ENCODE data around the gene HLTF.

HLTF gene

GRCh38 chr3:149085828-149086231 is 503 bp downstream of the HLTF start:
- H3K27ac ChIP-seq (ENCODE audit: low read depth, low read length, severe bottlenecking) = peak overlapping the region; percentile 39
- WGBS, 2 experiments (ENCODE audit: insufficient coverage in 2 of 2) = 3% methylated on average over 18 of the region's 21 CpGs
- H3K36me3 ChIP-seq (ENCODE audit: control insufficient read depth, insufficient read depth, low read length) = peaks cover 16% of the 10 kb centered on the region
- H3K4me3 ChIP-seq (ENCODE audit: extremely low read depth, insufficient read depth, low read length, poor library complexity, severe bottlenecking) = peak overlapping the region; percentile 74
- peaks cover 5% of the 10 kb centered on the region for H3K9me3 ChIP-seq (ENCODE audit: control insufficient read depth, low read length)
- no peaks in the 10 kb centered on the region for H3K4me1 ChIP-seq (ENCODE audit: control insufficient read depth, insufficient read depth, low read length, poor library complexity, severe bottlenecking)

GRCh38 chr3:149081772-149082171 is 4.6 kb downstream of the HLTF start:
- WGBS, 2 experiments (ENCODE audit: insufficient coverage in 2 of 2) = no CpG with 5 or more reads among the region's 1 CpG

DNA sequence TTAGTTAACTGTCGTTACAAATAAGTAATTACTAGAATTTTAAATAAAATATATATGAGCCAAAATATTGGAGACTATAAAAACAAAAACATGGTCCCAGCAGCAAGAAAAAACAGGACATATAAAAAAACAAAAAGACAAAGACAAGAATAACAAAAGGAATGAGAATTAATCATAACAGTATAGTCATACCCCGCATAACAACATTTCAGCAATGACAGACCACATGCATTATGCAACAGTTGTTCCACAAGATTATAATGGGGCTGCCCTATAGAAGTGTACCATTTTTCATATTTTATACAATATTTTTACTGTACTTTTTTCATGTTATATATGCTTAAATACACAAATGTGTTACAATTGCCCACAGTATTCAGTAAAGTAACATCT is 5.6 kb downstream of the HLTF start:
- no CpG with 5 or more reads among the region's 2 CpGs for WGBS, 2 experiments (ENCODE audit: insufficient coverage in 2 of 2)
- Histone ChIP-seq H3K4me1 (ENCODE audit: control insufficient read depth, insufficient read depth, low read length, poor library complexity, severe bottlenecking) (peaks cover 4% of the 10 kb centered on the region), H3K9me3 (ENCODE audit: control insufficient read depth, low read length) (no peaks in the 10 kb centered on the region), H3K27ac (ENCODE audit: low read depth, low read length, severe bottlenecking) (no peak overlapping the region), H3K36me3 (ENCODE audit: control insufficient read depth, insufficient read depth, low read length) (peaks cover 21% of the 10 kb centered on the region), H3K4me3 (ENCODE audit: extremely low read depth, insufficient read depth, low read length, poor library complexity, severe bottlenecking) (no peak overlapping the region)

More at GRCh38 chr3:149081772-149082171, 4.6 kb downstream of the HLTF start:
- Histone ChIP-seq H3K27ac (ENCODE audit: low read depth, low read length, severe bottlenecking) (no peak overlapping the region), H3K9me3 (ENCODE audit: control insufficient read depth, low read length) (peaks cover 1% of the 10 kb centered on the region), H3K4me3 (ENCODE audit: extremely low read depth, insufficient read depth, low read length, poor library complexity, severe bottlenecking) (no peak overlapping the region), H3K36me3 (ENCODE audit: control insufficient read depth, insufficient read depth, low read length) (peaks cover 21% of the 10 kb centered on the region), H3K4me1 (ENCODE audit: control insufficient read depth, insufficient read depth, low read length, poor library complexity, severe bottlenecking) (peaks cover 4% of the 10 kb centered on the region)

DNA sequence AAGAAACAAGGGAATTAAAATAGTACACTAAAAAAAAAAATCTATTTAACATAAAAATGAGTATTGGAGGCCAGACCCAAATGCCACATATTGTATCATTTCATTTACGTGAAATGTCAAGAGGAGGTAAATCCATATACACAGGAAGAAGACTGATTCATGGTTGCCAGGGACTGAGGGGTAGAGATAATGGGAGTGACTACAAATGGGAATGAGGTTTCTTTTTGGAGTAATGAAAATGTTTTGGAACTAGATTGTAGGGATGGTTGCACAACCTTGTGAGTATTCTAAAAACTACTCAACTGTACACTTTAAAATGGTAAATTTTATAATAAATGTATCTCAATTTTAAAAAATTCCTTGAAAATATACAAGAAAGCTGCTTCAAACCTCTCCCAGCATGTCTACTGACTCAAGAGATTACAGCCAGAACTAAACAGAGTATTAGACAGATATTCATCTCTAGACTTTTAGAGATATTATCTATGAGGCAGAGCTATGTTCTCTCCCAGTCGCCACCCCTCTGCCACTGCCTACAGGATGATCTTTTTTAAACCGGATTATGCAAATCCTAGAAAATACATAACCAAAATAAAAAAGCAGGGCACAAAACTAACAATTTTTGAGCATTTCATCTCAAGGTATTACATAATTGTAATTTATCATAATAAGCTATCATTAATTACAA is 6.2 kb downstream of the HLTF start:
- no peaks in the 10 kb centered on the region for H3K9me3 ChIP-seq (ENCODE audit: control insufficient read depth, low read length)
- peaks cover 21% of the 10 kb centered on the region for H3K36me3 ChIP-seq (ENCODE audit: control insufficient read depth, insufficient read depth, low read length)
- peaks cover 4% of the 10 kb centered on the region for H3K4me1 ChIP-seq (ENCODE audit: control insufficient read depth, insufficient read depth, low read length, poor library complexity, severe bottlenecking)
- H3K4me3 ChIP-seq (ENCODE audit: extremely low read depth, insufficient read depth, low read length, poor library complexity, severe bottlenecking) = no peak overlapping the region
- H3K27ac ChIP-seq (ENCODE audit: low read depth, low read length, severe bottlenecking) = no peak overlapping the region
- WGBS, 2 experiments (ENCODE audit: insufficient coverage in 2 of 2) = no CpG with 5 or more reads among the region's 3 CpGs

DNA sequence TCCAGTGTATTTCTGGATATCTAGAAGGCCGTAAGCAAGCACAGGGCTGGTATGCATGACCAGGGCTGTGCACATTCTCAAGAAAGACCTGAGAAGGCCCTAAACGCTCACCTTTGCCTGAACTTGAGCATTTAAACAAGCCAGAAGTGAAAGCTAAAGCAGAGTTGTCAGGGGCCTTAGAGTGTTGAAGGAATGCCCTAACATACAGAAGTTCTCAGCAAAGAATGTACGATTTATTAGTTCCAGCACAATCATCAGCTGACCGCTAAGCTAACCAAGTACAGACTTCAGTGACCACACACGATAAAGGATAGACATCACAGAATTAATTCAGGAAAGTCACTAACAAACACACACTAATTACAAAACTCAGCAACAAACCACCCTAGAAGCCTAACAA is 8.7 kb downstream of the HLTF start:
- Histone ChIP-seq H3K9me3 (ENCODE audit: control insufficient read depth, low read length) (no peaks in the 10 kb centered on the region), H3K36me3 (ENCODE audit: control insufficient read depth, insufficient read depth, low read length) (peaks cover 22% of the 10 kb centered on the region), H3K4me1 (ENCODE audit: control insufficient read depth, insufficient read depth, low read length, poor library complexity, severe bottlenecking) (peaks cover 4% of the 10 kb centered on the region), H3K4me3 (ENCODE audit: extremely low read depth, insufficient read depth, low read length, poor library complexity, severe bottlenecking) (no peak overlapping the region), H3K27ac (ENCODE audit: low read depth, low read length, severe bottlenecking) (no peak overlapping the region)
- 93 to 96% methylated on average over 5 of the region's 5 CpGs for WGBS, 2 experiments (ENCODE audit: insufficient coverage in 2 of 2)

GRCh38 chr3:149067883-149068282 is 18.4 kb downstream of the HLTF start:
- H3K4me1 ChIP-seq (ENCODE audit: control insufficient read depth, insufficient read depth, low read length, poor library complexity, severe bottlenecking) = no peaks in the 10 kb centered on the region
- H3K27ac ChIP-seq (ENCODE audit: low read depth, low read length, severe bottlenecking) = no peak overlapping the region
- 96 to 100% methylated on average over 2 to 4 of the region's 8 CpGs for WGBS, 2 experiments (ENCODE audit: insufficient coverage in 2 of 2)
- no peaks in the 10 kb centered on the region for H3K9me3 ChIP-seq (ENCODE audit: control insufficient read depth, low read length)
- no peak overlapping the region for H3K4me3 ChIP-seq (ENCODE audit: extremely low read depth, insufficient read depth, low read length, poor library complexity, severe bottlenecking)
- peaks cover 56% of the 10 kb centered on the region for H3K36me3 ChIP-seq (ENCODE audit: control insufficient read depth, insufficient read depth, low read length)

- H3K36me3 ChIP-seq (ENCODE audit: control insufficient read depth, insufficient read depth, low read length) = peaks cover 29% of the 10 kb centered on the region
- no peaks in the 10 kb centered on the region for H3K4me1 ChIP-seq (ENCODE audit: control insufficient read depth, insufficient read depth, low read length, poor library complexity, severe bottlenecking)
- H3K9me3 ChIP-seq (ENCODE audit: control insufficient read depth, low read length) = no peaks in the 10 kb centered on the region
- no peak overlapping the region for H3K27ac ChIP-seq (ENCODE audit: low read depth, low read length, severe bottlenecking)
- WGBS, 2 experiments (ENCODE audit: insufficient coverage in 2 of 2) = 100% methylated on average over 1 of the region's 2 CpGs; no CpG with 5 or more reads in 1 of the 2 experiments
- no peak overlapping the region for H3K4me3 ChIP-seq (ENCODE audit: extremely low read depth, insufficient read depth, low read length, poor library complexity, severe bottlenecking)
Measured at GRCh38 chr3:149061776-149062175, 24.6 kb downstream of the HLTF start.

GRCh38 chr3:149058602-149059001 is 27.7 kb downstream of the HLTF start:
- H3K27ac ChIP-seq (ENCODE audit: low read depth, low read length, severe bottlenecking) = no peak overlapping the region
- no peak overlapping the region for H3K4me3 ChIP-seq (ENCODE audit: extremely low read depth, insufficient read depth, low read length, poor library complexity, severe bottlenecking)
- WGBS, 2 experiments (ENCODE audit: insufficient coverage in 2 of 2) = no CpG with 5 or more reads among the region's 1 CpG
- H3K4me1 ChIP-seq (ENCODE audit: control insufficient read depth, insufficient read depth, low read length, poor library complexity, severe bottlenecking) = no peaks in the 10 kb centered on the region
- H3K36me3 ChIP-seq (ENCODE audit: control insufficient read depth, insufficient read depth, low read length) = peaks cover 28% of the 10 kb centered on the region
- no peaks in the 10 kb centered on the region for H3K9me3 ChIP-seq (ENCODE audit: control insufficient read depth, low read length)

DNA sequence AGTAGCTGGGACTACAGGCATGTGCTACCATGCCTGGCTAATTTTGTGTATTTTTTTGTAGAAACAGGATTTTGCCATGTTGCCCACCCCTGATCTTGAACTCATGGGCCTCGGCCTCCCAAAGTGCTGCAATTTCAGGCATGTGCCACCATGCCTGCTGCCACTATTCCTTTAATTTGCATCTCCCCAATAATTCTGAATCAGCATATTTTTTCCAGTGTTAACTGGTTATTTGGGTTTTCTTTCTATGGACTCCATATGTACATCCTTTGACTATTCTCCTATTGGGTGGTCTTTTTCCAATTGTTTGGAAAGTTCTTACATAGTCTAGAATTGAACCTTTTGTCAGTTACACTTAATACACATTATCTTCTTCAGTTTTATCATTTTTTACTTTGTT is 28.1 kb downstream of the HLTF start:
- Histone ChIP-seq H3K36me3 (ENCODE audit: control insufficient read depth, insufficient read depth, low read length) (peaks cover 30% of the 10 kb centered on the region), H3K27ac (ENCODE audit: low read depth, low read length, severe bottlenecking) (no peak overlapping the region), H3K4me1 (ENCODE audit: control insufficient read depth, insufficient read depth, low read length, poor library complexity, severe bottlenecking) (no peaks in the 10 kb centered on the region), H3K9me3 (ENCODE audit: control insufficient read depth, low read length) (no peaks in the 10 kb centered on the region), H3K4me3 (ENCODE audit: extremely low read depth, insufficient read depth, low read length, poor library complexity, severe bottlenecking) (no peak overlapping the region)
- WGBS, 2 experiments (ENCODE audit: insufficient coverage in 2 of 2) = 88% methylated on average over 1 of the region's 1 CpG; no CpG with 5 or more reads in 1 of the 2 experiments

DNA sequence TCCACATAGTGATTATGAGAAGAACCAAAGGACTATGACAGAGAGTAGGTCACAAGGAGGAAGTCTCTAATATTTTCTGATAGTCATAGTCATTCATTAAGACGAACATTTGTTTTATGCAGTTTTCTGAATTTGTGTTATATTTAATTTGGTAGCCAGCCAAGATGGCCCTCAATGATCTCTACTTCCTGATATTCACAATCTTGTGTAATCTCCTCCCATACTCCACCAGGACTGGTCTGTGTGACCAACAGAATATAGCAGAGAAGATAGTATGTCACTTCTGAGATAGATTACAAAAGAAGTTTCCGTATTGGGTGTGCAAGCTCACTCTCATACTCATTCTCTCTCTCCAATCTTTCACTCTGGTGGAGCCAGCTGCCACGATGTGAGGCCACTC is 30.8 kb downstream of the HLTF start:
- peaks cover 42% of the 10 kb centered on the region for H3K36me3 ChIP-seq (ENCODE audit: control insufficient read depth, insufficient read depth, low read length)
- no peaks in the 10 kb centered on the region for H3K4me1 ChIP-seq (ENCODE audit: control insufficient read depth, insufficient read depth, low read length, poor library complexity, severe bottlenecking)
- H3K4me3 ChIP-seq (ENCODE audit: extremely low read depth, insufficient read depth, low read length, poor library complexity, severe bottlenecking) = no peak overlapping the region
- H3K27ac ChIP-seq (ENCODE audit: low read depth, low read length, severe bottlenecking) = no peak overlapping the region
- 100% methylated on average over 1 of the region's 3 CpGs; no CpG with 5 or more reads in 1 of the 2 experiments for WGBS, 2 experiments (ENCODE audit: insufficient coverage in 2 of 2)
- no peaks in the 10 kb centered on the region for H3K9me3 ChIP-seq (ENCODE audit: control insufficient read depth, low read length)

- H3K9me3 ChIP-seq (ENCODE audit: control insufficient read depth, low read length) = no peaks in the 10 kb centered on the region
- no peak overlapping the region for H3K4me3 ChIP-seq (ENCODE audit: extremely low read depth, insufficient read depth, low read length, poor library complexity, severe bottlenecking)
- peaks cover 32% of the 10 kb centered on the region for H3K36me3 ChIP-seq (ENCODE audit: control insufficient read depth, insufficient read depth, low read length)
- H3K4me1 ChIP-seq (ENCODE audit: control insufficient read depth, insufficient read depth, low read length, poor library complexity, severe bottlenecking) = no peaks in the 10 kb centered on the region
- WGBS, 2 experiments (ENCODE audit: insufficient coverage in 2 of 2) = 90 to 95% methylated on average over 5 of the region's 5 CpGs
- no peak overlapping the region for H3K27ac ChIP-seq (ENCODE audit: low read depth, low read length, severe bottlenecking)
Measured at GRCh38 chr3:149044339-149045083, 41.8 kb downstream of the HLTF start.

Measured in mesodermal cell (in vitro differentiated cells).